ENCODE results near the gene ZBED4. TPM values are rescaled to one million over a fixed set of nuclear protein-coding genes. Genes with fewer than 3 reads are reported as not detected.

Gene ZBED4
- total RNA-seq, 1 experiment from 2014 or later, result 29.2 TPM

DNA sequence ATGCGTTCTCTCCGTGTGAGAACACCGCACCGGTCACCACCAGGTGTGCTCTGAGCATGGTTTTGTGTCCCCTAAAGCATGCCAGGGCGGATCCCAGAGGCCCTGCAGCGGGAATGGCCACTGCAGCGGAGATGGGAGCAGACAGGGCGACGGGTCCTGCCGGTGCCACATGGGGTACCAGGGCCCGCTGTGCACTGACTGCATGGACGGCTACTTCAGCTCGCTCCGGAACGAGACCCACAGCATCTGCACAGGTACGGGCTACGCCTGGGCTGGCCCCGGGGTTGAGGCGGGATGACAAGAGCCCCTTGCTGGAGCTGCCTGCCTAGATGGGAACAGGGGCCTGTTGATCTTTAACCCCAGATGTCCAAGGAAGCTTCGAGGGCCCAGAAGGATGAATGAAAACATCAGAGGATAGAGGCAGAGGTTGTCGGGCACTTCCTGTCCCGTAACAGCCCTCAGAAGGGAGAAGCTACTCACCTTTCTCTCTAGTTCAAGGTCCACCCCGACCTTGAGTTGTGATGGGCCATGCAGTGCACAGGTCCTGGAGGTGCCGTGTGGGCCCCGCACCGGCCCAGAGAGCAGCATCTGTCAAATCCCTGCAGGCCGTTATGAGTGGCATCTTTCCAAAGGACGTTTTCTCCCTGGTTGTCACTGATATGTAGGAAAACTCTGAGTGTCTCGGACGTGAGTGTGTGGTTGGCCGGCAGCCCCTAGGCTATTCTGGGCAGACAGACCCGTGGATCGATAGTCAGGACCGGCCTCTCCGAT is 68.0 kb downstream of the ZBED4 start (continued):
- TF ChIP-seq PRDM15 (CRISPR knock-in tag; IDR thresholded peaks at IDR 0.05) (no peak), RELA (CRISPR knock-in tag; IDR thresholded peaks at IDR 0.05; ENCODE audit: borderline replicate concordance) (no peak), HMGA2 (CRISPR knock-in tag; IDR thresholded peaks at IDR 0.05) (no peak), CDX4 (CRISPR knock-in tag; IDR thresholded peaks at IDR 0.05; ENCODE audit: borderline replicate concordance) (no peak), ZNF232 (CRISPR knock-in tag; IDR thresholded peaks at IDR 0.05) (no peak), RORB (CRISPR knock-in tag; IDR thresholded peaks at IDR 0.05) (no peak), NR2C2 (CRISPR knock-in tag; IDR thresholded peaks at IDR 0.05) (no peak), SMAD4 (CRISPR knock-in tag; IDR thresholded peaks at IDR 0.05) (no peak)
- TF ChIP-seq, protein P1, sequence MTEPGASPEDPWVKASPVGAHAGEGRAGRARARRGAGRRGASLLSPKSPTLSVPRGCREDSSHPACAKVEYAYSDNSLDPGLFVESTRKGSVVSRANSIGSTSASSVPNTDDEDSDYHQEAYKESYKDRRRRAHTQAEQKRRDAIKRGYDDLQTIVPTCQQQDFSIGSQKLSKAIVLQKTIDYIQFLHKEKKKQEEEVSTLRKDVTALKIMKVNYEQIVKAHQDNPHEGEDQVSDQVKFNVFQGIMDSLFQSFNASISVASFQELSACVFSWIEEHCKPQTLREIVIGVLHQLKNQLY (CRISPR knock-in tag; IDR thresholded peaks at IDR 0.05), result no peak

DNA sequence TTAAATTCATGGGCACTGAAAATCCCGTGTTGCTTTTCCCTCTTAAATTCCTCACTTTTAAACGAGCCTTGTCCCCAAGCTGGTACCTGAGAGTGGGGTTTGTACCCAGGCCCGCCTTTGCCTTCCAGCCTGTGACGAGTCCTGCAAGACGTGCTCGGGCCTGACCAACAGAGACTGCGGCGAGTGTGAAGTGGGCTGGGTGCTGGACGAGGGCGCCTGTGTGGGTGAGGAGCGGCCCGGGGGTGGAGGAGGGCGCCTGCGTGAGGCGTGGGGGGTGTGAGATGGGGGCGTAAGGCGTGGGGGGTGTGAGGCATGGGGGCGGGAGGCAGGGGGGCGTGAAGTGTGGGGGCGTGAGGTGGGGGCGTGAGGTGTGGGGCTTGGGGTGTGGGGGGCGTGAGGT is 68.8 kb downstream of the ZBED4 start:
- ChIA-PET POLR2A (no interaction called here), CTCF (no interaction called here)
- no peaks in the 10 kb centered on the region; the same call in 1 of the 2 replicates for H3K27me3 Mint-ChIP-seq (ENCODE audit: low read depth)
- TF ChIP-seq TEAD4 (CRISPR knock-in tag; IDR thresholded peaks at IDR 0.05) (no peak), IRF2 (CRISPR knock-in tag; IDR thresholded peaks at IDR 0.05; ENCODE audit: borderline replicate concordance, low read depth) (no peak), CREM (CRISPR knock-in tag; IDR thresholded peaks at IDR 0.05) (no peak), KAT7 (CRISPR knock-in tag; IDR thresholded peaks at IDR 0.05; ENCODE audit: borderline replicate concordance) (no peak)
- peaks cover 14% of the 10 kb centered on the region for H3K4me1 Mint-ChIP-seq
- H3K9me3 Mint-ChIP-seq, result no peaks in the 10 kb centered on the region
- no peak for ATAC-seq
- no peak overlapping the region for H3K4me3 Mint-ChIP-seq
- peaks cover 9% of the 10 kb centered on the region; the same call in 1 of the 2 replicates for H3K36me3 Mint-ChIP-seq
- DNase-seq (ENCODE audit: low spot score), result no peak
- peak overlapping the region; percentile 49; the same call in 1 of the 2 replicates for H3K27ac Mint-ChIP-seq

DNA sequence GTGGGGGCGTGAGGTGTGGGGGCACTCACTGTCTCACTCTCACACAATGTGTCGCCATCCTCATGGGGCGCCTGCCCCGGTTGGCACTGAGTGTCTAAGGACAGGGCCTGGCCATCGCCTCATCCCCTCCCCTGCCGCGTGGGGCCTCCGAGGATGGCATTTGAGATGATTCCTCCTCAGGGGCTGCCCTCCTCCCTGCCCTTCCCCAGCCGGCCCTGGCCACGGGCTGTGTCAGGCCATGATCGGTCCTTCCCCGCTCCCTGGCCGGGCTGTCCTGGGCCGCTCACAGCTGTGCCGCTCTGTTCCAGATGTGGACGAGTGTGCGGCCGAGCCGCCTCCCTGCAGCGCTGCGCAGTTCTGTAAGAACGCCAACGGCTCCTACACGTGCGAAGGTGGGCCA is 69.3 kb downstream of the ZBED4 start:
- H3K36me3 Mint-ChIP-seq, result peaks cover 9% of the 10 kb centered on the region; the same call in 1 of the 2 replicates
- H3K4me3 Mint-ChIP-seq, result no peak overlapping the region
- H3K27ac Mint-ChIP-seq, result no peak overlapping the region
- TF ChIP-seq ZNF671 (CRISPR knock-in tag; IDR thresholded peaks at IDR 0.05) (no peak), JUN (CRISPR knock-in tag; IDR thresholded peaks at IDR 0.05) (no peak), ZNF232 (CRISPR knock-in tag; IDR thresholded peaks at IDR 0.05) (no peak)
- TF ChIP-seq, protein P2, sequence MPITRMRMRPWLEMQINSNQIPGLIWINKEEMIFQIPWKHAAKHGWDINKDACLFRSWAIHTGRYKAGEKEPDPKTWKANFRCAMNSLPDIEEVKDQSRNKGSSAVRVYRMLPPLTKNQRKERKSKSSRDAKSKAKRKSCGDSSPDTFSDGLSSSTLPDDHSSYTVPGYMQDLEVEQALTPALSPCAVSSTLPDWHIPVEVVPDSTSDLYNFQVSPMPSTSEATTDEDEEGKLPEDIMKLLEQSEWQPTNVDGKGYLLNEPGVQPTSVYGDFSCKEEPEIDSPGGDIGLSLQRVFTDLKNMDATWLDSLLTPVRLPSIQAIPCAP (CRISPR knock-in tag; IDR thresholded peaks at IDR 0.05), result no peak
- TF ChIP-seq, protein P3, sequence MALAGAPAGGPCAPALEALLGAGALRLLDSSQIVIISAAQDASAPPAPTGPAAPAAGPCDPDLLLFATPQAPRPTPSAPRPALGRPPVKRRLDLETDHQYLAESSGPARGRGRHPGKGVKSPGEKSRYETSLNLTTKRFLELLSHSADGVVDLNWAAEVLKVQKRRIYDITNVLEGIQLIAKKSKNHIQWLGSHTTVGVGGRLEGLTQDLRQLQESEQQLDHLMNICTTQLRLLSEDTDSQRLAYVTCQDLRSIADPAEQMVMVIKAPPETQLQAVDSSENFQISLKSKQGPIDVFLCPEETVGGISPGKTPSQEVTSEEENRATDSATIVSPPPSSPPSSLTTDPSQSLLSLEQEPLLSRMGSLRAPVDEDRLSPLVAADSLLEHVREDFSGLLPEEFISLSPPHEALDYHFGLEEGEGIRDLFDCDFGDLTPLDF (CRISPR knock-in tag; IDR thresholded peaks at IDR 0.05), result no peak
- TF ChIP-seq, protein P4, sequence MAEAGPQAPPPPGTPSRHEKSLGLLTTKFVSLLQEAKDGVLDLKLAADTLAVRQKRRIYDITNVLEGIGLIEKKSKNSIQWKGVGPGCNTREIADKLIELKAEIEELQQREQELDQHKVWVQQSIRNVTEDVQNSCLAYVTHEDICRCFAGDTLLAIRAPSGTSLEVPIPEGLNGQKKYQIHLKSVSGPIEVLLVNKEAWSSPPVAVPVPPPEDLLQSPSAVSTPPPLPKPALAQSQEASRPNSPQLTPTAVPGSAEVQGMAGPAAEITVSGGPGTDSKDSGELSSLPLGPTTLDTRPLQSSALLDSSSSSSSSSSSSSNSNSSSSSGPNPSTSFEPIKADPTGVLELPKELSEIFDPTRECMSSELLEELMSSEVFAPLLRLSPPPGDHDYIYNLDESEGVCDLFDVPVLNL (CRISPR knock-in tag; IDR thresholded peaks at IDR 0.05; ENCODE audit: borderline replicate concordance, low read depth), result no peak
- no peaks in the 10 kb centered on the region; the same call in 1 of the 2 replicates for H3K27me3 Mint-ChIP-seq (ENCODE audit: low read depth)
- peaks cover 14% of the 10 kb centered on the region for H3K4me1 Mint-ChIP-seq
- ATAC-seq, result no peak
- no peak for DNase-seq (ENCODE audit: low spot score)
- ChIA-PET POLR2A (no interaction called here), CTCF (no interaction called here)
- no peaks in the 10 kb centered on the region for H3K9me3 Mint-ChIP-seq
